K562 (cell line): ENCODE data around the gene MLIP. TPM values are rescaled to one million over a fixed set of nuclear protein-coding genes. Genes with fewer than 3 reads are reported as not detected.

ENCODE experiments used
- ATAC-seq: fragments of 200-7000 bp; cut with Tn5 transposase; 3 replicates; pipeline ENCODE4 v1.9.1; 2020; ENCODE audit warnings: moderate library complexity
- BruUV-seq: library from RNA; stranded (reverse); fragments of 400-500 nt; replicated peaks from 2 replicates; lab custom pipeline; 2021; lab: Mats Ljungman, UMichigan
- CTCF ChIA-PET: fragments of 300-600 bp; formaldehyde crosslinking; extraction: SDS; loops from one replicate; lab custom pipeline; 2021; ENCODE audit warnings: low intra/inter-chr PET ratio; lab: Yijun Ruan, JAX
- POLR2A ChIA-PET: fragments of 300-600, 350-650 bp; sonication (Branson Sonifier 250); formaldehyde crosslinking; extraction: SDS; loops from one replicate; lab custom pipeline; 2021; ENCODE audit warnings: antibody characterized with exemption, inconsistent platforms; lab: Yijun Ruan, JAX
- DNase-seq, 4 experiments: peaks; one replicate each; pipeline versions ENCODE4 v3.0.0 to v3.0.0-alpha.2; 2011 to 2018; ENCODE audit warnings: low spot score in 3 of 4, mixed read lengths in 3 of 4; ENCODE audit errors: extremely low read depth in 1 of 4
- FAIRE-seq: peaks from 2 replicates; lab custom pipeline; 2011; peaks lifted over from hg19 to GRCh38; lab: Jason Lieb, UNC
- H2AFZ ChIP-seq: 2 replicates; pipeline ENCODE4 v1.6.0; 2011; ENCODE audit warnings: low read depth, low read length, control low read depth, inconsistent platforms
- H3K27ac ChIP-seq: fragments of 200-600 bp; 3 replicates; pipeline ENCODE4 v1.8.0; 2011; ENCODE audit warnings: low read depth, mild to moderate bottlenecking, control low read depth, inconsistent platforms, low read length, moderate library complexity, mixed read lengths; ENCODE audit errors: extremely low read depth
- H3K27me3 ChIP-seq, 2 experiments: fragments of 300-600 bp in 1 of 2; 2 replicates in 1 of 2; 3 replicates in 1 of 2; pipeline versions ENCODE4 v1.6.0 to v1.8.0; 2011; ENCODE audit warnings: inconsistent platforms in 2 of 2, low read length in 2 of 2, mild to moderate bottlenecking in 1 of 2, mixed read lengths in 1 of 2, moderate library complexity in 1 of 2; ENCODE audit not compliant: control insufficient read depth in 2 of 2, insufficient read depth in 2 of 2
- H3K36me3 ChIP-seq: fragments of 300-600 bp; 3 replicates; pipeline ENCODE4 v1.8.0; 2011; ENCODE audit warnings: mild to moderate bottlenecking, low read length, inconsistent platforms; ENCODE audit not compliant: control insufficient read depth, insufficient read depth
- H3K4me1 ChIP-seq, 2 experiments: fragments of 200-600 bp in 1 of 2; replicated peaks in 1 of 2; 2 replicates in 1 of 2; 3 replicates in 1 of 2; pipeline versions ENCODE4 v1.5.1 to v1.8.0; 2011; ENCODE audit warnings: inconsistent platforms in 2 of 2, low read length in 2 of 2, mild to moderate bottlenecking in 1 of 2, mixed read lengths in 1 of 2, moderate library complexity in 1 of 2; ENCODE audit not compliant: control insufficient read depth in 2 of 2, insufficient read depth in 2 of 2
- H3K4me2 ChIP-seq: 2 replicates; pipeline ENCODE4 v1.6.1; 2011; ENCODE audit warnings: low read length, control low read depth, inconsistent platforms, mixed read lengths; ENCODE audit not compliant: insufficient read depth
- H3K4me3 ChIP-seq: fragments of 200-600 bp; sonication (generic), shearing (Covaris generic); 2 replicates; pipeline ENCODE4 v1.5.1; 2016; ENCODE audit warnings: control low read depth, inconsistent platforms
- H3K79me2 ChIP-seq: fragments of 200-600 bp; 3 replicates; pipeline ENCODE4 v1.8.0; 2011; ENCODE audit warnings: low read length, inconsistent platforms; ENCODE audit not compliant: control insufficient read depth, insufficient read depth
- H3K9ac ChIP-seq, 2 experiments: 2 replicates each; pipeline versions ENCODE4 v1.6.0 to v1.6.1; 2011; ENCODE audit warnings: low read depth in 2 of 2, low read length in 2 of 2, control low read depth in 1 of 2, inconsistent platforms in 1 of 2, mild to moderate bottlenecking in 1 of 2, mixed read lengths in 1 of 2; ENCODE audit not compliant: insufficient read depth in 1 of 2
- H3K9me1 ChIP-seq: one replicate; pipeline ENCODE4 v1.6.0; 2011; ENCODE audit warnings: inconsistent platforms, mild to moderate bottlenecking, low read length, moderate library complexity; ENCODE audit not compliant: control insufficient read depth, insufficient read depth
- H3K9me3 ChIP-seq: replicated peaks from 2 replicates; pipeline ENCODE4 v1.5.1; 2011; ENCODE audit warnings: low read depth, low read length, inconsistent platforms; ENCODE audit not compliant: control insufficient read depth, insufficient read depth
- H4K20me1 ChIP-seq: replicated peaks from 2 replicates; pipeline ENCODE4 v1.6.1; 2011; ENCODE audit warnings: low read length, inconsistent platforms, mixed read lengths; ENCODE audit not compliant: control insufficient read depth, insufficient read depth
- CBFB ChIP-seq: sonication (generic); formaldehyde crosslinking; IDR thresholded peaks from 2 replicates; pipeline ENCODE4 v1.4.0; 2020; ENCODE audit warnings: mild to moderate bottlenecking, missing genetic modification reagents
- CBX3 ChIP-seq, 2 experiments: IDR thresholded peaks; 1 replicate in 1 of 2; 2 replicates in 1 of 2; pipeline ENCODE4 v1.6.1; 2012; ENCODE audit warnings: inconsistent platforms in 2 of 2, low read length in 2 of 2, borderline replicate concordance in 1 of 2, control low read depth in 1 of 2
- CEBPZ ChIP-seq: fragments of 150-350 bp; IDR thresholded peaks from 2 replicates; pipeline ENCODE4 v1.6.1; 2014; ENCODE audit warnings: low read depth, mild to moderate bottlenecking, low read length, borderline replicate concordance
- CHD1 ChIP-seq: fragments of 200-600 bp; sonication (generic); IDR thresholded peaks from one replicate; pipeline ENCODE4 v1.6.1; 2012; ENCODE audit warnings: mild to moderate bottlenecking, moderate library complexity, low read length, inconsistent platforms
- MTA1 ChIP-seq: fragments of 450-650 bp; IDR thresholded peaks from 2 replicates; pipeline ENCODE4 v1.6.1; 2017; ENCODE audit warnings: borderline replicate concordance
- MYBL2 ChIP-seq, 2 experiments: fragments of 450-650 bp in 1 of 2; sonication (generic) in 1 of 2; formaldehyde crosslinking in 1 of 2; IDR thresholded peaks; 2 replicates each; pipeline versions ENCODE4 v1.6.1 to v1.8.1; 2017 to 2022; ENCODE audit warnings: borderline replicate concordance in 1 of 2, inconsistent platforms in 1 of 2, low read depth in 1 of 2, mild to moderate bottlenecking in 1 of 2, missing genetic modification reagents in 1 of 2, moderate library complexity in 1 of 2
- SFPQ ChIP-seq: fragments of 200-400 bp; formaldehyde crosslinking; IDR thresholded peaks from 2 replicates; pipeline ENCODE4 v1.6.1; 2017; ENCODE audit warnings: mild to moderate bottlenecking, low read depth, low read length, moderate library complexity
- SPI1 ChIP-seq: IDR thresholded peaks from 2 replicates; pipeline ENCODE4 v1.6.1; 2011; ENCODE audit warnings: low read depth, low read length, control low read depth, borderline replicate concordance
- TCFL5 ChIP-seq: fragments of 250-450 bp; sonication (Bioruptor Pico); conservative IDR thresholded peaks from 2 replicates; pipeline ENCODE4 v1.6.1; 2021; ENCODE audit warnings: mild to moderate bottlenecking, moderate library complexity, matching md5 sums
- ZNF174 ChIP-seq: fragments of 250-450 bp; sonication (Bioruptor Pico); IDR thresholded peaks from 2 replicates; pipeline ENCODE4 v1.4.0; 2020; ENCODE audit warnings: mild to moderate bottlenecking
- WGBS: fragments of 100-300 bp; shearing (Covaris generic); methylation state at CpG from one replicate; pipeline ENCODE4 v1.1.6; 2016; ENCODE audit warnings: low coverage, mixed read lengths; ENCODE audit not compliant: insufficient coverage; ENCODE audit errors: missing lambda C conversion rate; 5-methylcytosine and 5-hydroxymethylcytosine counted together
- in situ Hi-C: fragments of 300-500 bp; cut with MboI; formaldehyde crosslinking; loops from 4 replicates; pipeline ENCODE4 v1.15.0; 2018; ENCODE audit warnings: inconsistent platforms, mixed read lengths
- intact Hi-C: fragments of 100-400 bp; cut with micrococcal nuclease; formaldehyde crosslinking; loops from 2 replicates; pipeline ENCODE4 v1.14.2; 2022
- polyA plus RNA-seq, 8 experiments: library from polyadenylated mRNA; depleted of rRNA in 4 of 8; stranded (reverse) in 5 of 8; unstranded in 3 of 8; fragments of >200 nt; fragmentation: Nextera tagmentation in 2 of 8; fragmentation: Illumina TruSeq in 1 of 8; extraction: Ambion mirVana in 2 of 8; extraction: Trizol in 1 of 8; gene quantifications; 2 replicates each; pipeline versions ENCODE4 v1.2.1 to v1.2.3, GENCODE V29; 2011 to 2014; ENCODE audit warnings: inconsistent platforms in 1 of 8, missing spikeins in 1 of 8
- total RNA-seq, 7 experiments: library from RNA; depleted of rRNA in 6 of 7; stranded (reverse); fragments of >200 nt in 6 of 7; fragmentation: Illumina TruSeq in 2 of 7; extraction: Trizol in 2 of 7; gene quantifications; 2 replicates each; pipeline versions ENCODE4 v1.2.1 to v1.2.3, GENCODE V29; 2011 to 2021; ENCODE audit warnings: low replicate concordance in 1 of 7

The MLIP gene
- total and polyA plus RNA-seq, 9 of the 15 experiments (the other 6 are each of a cell fraction or from before 2014, with no cell fraction given): not detected

GRCh38 chr6:54132587-54132986 lies 21.3 kb downstream of the MLIP start:
- Histone ChIP-seq H3K4me2 (no peak overlapping the region), H3K9me1 (no peaks in the 10 kb centered on the region), H4K20me1 (no peaks in the 10 kb centered on the region), H3K27ac (no peak overlapping the region), H3K79me2 (no peaks in the 10 kb centered on the region), H3K4me1 (no peaks in the 10 kb centered on the region), H3K4me3 (no peak overlapping the region), H2AFZ (no peak overlapping the region), H3K27me3 (no peaks in the 10 kb centered on the region), H3K36me3 (no peaks in the 10 kb centered on the region), H3K9ac (no peak overlapping the region), H3K9me3 (no peaks in the 10 kb centered on the region)
- ChIA-PET POLR2A (no interaction called here), CTCF (no interaction called here)
- DNase-seq (no peak), FAIRE-seq (no peak), ATAC-seq (no peak)
- WGBS: 2% methylated on average over 2 of the region's 2 CpGs
- no peak for TF ChIP-seq MYBL2 (IDR thresholded peaks at IDR 0.05; ENCODE audit: low read depth)
- no peak for TF ChIP-seq MYBL2 (CRISPR knock-in tag; IDR thresholded peaks at IDR 0.05; ENCODE audit: borderline replicate concordance)
- no peak for TF ChIP-seq CBFB (CRISPR knock-in tag)
- TF ChIP-seq ZNF174 (CRISPR knock-in tag): no peak
- TF ChIP-seq CEBPZ: no peak
- no peak for TF ChIP-seq MTA1
- TF ChIP-seq SPI1: no peak
- no peak for TF ChIP-seq SFPQ
- no peak for TF ChIP-seq TCFL5 (CRISPR knock-in tag)
- no peak for TF ChIP-seq CHD1
- TF ChIP-seq CBX3 (IDR thresholded peaks at IDR 0.05; ENCODE audit: borderline replicate concordance in 1 of 2, low read length in 2 of 2): no peak
- intact Hi-C loops (no loop called here), in situ Hi-C loops (no loop called here)
- BruUV-seq: no TSS peak
